Spleen (tissue), 7 donors: Measurements from ENCODE around the gene SORCS2.

Experiments
- POLR2A ChIP-seq, 3 donors: fragments of 450-650 bp; IDR thresholded peaks; one replicate each; pipeline ENCODE4 v1.5.1; 2017; ENCODE audit warnings: antibody characterized with exemption in 3 of 3, mild to moderate bottlenecking in 1 of 3
- POLR2AphosphoS5 ChIP-seq, 3 donors: sonication (generic); formaldehyde crosslinking; IDR thresholded peaks; one replicate each; pipeline ENCODE4 v1.5.1; 2017; ENCODE audit warnings: antibody characterized with exemption in 3 of 3
- TF ChIP-seq, protein P1 (sequence below), 11 experiments: fragments of 200-600 bp in 7 of 11; fragments of 450-650 bp in 4 of 11; sonication (generic) in 4 of 11; IDR thresholded peaks in 8 of 11; conservative IDR thresholded peaks in 3 of 11; 1 replicate in 7 of 11; 2 replicates in 4 of 11; pipeline versions ENCODE4 v1.4.0 to v1.8.0; 2016 to 2021; ENCODE audit warnings: antibody characterized with exemption in 11 of 11, inconsistent platforms in 4 of 11, mild to moderate bottlenecking in 1 of 11
- donor health status: DM: no; HTN: no; CAD: no; lungs with moderate emphysema.
- donor health status: DM: no; HTN: no; CAD: no.
- donor health status: DM: no; HTN: no; CAD: no.

DNA sequence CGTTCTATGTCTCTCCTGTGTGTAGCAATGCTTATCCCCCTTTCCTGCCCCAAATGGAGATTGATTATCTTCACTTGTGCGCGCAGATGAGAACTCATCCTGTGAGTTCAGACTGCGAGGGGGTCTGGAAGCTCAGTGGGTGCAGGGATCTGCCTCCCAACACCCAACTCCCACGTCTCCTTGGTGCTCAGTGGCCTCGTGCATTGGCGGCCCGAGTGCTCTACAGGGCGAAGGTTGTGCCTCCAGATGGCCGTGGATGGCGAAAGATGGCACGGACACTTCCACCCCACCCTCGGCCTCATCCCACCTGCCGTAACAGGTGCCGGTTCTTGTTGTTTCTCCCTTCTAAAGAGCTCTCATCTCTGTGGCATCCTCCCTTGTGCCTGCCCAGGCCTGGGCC lies 45.1 kb upstream of the SORCS2 start:
- TF ChIP-seq, protein P1, sequence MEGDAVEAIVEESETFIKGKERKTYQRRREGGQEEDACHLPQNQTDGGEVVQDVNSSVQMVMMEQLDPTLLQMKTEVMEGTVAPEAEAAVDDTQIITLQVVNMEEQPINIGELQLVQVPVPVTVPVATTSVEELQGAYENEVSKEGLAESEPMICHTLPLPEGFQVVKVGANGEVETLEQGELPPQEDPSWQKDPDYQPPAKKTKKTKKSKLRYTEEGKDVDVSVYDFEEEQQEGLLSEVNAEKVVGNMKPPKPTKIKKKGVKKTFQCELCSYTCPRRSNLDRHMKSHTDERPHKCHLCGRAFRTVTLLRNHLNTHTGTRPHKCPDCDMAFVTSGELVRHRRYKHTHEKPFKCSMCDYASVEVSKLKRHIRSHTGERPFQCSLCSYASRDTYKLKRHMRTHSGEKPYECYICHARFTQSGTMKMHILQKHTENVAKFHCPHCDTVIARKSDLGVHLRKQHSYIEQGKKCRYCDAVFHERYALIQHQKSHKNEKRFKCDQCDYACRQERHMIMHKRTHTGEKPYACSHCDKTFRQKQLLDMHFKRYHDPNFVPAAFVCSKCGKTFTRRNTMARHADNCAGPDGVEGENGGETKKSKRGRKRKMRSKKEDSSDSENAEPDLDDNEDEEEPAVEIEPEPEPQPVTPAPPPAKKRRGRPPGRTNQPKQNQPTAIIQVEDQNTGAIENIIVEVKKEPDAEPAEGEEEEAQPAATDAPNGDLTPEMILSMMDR (IDR thresholded peaks at IDR 0.05 in 8 of 11, conservative IDR thresholded peaks at IDR 0.05 in 3 of 11): no peak
- no peak for TF ChIP-seq POLR2AphosphoS5 (IDR thresholded peaks at IDR 0.05)
- TF ChIP-seq POLR2A (IDR thresholded peaks at IDR 0.05): no peak
